Liver (tissue), 3 donors: ENCODE measurements around the gene PIR.

Experiments used
- RAD21 ChIP-seq, 2 donors: IDR thresholded peaks; 2 replicates each; pipeline ENCODE4 v1.6.1; 2016; ENCODE audit warnings: antibody characterized with exemption in 2 of 2, mild to moderate bottlenecking in 2 of 2
- RXRA ChIP-seq, 2 donors: IDR thresholded peaks; 2 replicates each; pipeline ENCODE4 v1.6.1; 2017 to 2018; ENCODE audit warnings: antibody characterized with exemption in 2 of 2, mild to moderate bottlenecking in 1 of 2
- SP1 ChIP-seq: IDR thresholded peaks from 2 replicates; pipeline ENCODE4 v1.6.1; 2018; ENCODE audit warnings: antibody characterized with exemption, mild to moderate bottlenecking
- TF ChIP-seq, protein P1 (sequence below): IDR thresholded peaks from 2 replicates; pipeline ENCODE4 v1.6.1; 2016; ENCODE audit warnings: antibody characterized with exemption
- TF ChIP-seq, protein P2 (sequence below): fragments of 150-350 bp; IDR thresholded peaks from 2 replicates; pipeline ENCODE4 v1.5.1; 2017; ENCODE audit warnings: improper control_type of control experiment, low read depth, low read length; ENCODE audit not compliant: missing input control
- donor health status: healthy.
- donor health status: healthy.

DNA sequence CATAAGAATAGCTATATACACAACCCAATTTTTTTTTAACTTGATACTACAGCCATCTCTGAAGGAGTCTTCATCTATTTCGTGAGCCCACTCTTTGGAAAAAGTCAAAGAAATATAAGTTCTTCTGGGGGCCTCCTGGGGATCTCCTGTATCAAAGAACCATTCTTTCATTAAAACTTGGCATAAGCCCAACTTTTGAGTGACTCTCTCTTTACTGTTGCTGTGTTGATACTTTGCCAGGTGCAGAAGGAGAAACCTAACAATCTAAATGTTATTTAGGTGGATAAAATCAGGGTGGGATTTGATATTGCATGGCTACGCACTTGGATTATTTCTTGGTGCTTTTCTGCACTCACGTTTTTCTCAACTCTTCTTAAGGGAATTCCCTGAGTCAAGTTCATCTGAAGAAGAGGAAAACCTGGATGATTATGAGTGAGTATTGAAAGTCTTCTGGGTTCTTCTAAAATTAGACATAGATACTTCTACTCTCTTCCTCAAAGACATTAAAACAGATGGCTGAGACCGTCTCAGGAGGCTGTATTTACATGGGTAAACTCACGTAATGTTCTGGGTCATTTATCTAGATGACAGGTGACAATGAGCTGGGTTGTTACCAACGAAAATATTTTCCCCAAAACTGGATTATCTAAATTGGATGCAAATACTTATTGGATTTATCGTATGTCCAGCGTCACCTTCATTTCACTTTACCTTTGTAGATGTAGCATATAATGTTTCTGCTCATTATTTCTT lies 32.7 kb upstream of the PIR start:
- TF ChIP-seq SP1 (no peak), RXRA (IDR thresholded peaks at IDR 0.05) (no peak), RAD21 (IDR thresholded peaks at IDR 0.05) (no peak)
- TF ChIP-seq, protein P1, sequence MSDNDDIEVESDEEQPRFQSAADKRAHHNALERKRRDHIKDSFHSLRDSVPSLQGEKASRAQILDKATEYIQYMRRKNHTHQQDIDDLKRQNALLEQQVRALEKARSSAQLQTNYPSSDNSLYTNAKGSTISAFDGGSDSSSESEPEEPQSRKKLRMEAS: no peak
- TF ChIP-seq, protein P2, sequence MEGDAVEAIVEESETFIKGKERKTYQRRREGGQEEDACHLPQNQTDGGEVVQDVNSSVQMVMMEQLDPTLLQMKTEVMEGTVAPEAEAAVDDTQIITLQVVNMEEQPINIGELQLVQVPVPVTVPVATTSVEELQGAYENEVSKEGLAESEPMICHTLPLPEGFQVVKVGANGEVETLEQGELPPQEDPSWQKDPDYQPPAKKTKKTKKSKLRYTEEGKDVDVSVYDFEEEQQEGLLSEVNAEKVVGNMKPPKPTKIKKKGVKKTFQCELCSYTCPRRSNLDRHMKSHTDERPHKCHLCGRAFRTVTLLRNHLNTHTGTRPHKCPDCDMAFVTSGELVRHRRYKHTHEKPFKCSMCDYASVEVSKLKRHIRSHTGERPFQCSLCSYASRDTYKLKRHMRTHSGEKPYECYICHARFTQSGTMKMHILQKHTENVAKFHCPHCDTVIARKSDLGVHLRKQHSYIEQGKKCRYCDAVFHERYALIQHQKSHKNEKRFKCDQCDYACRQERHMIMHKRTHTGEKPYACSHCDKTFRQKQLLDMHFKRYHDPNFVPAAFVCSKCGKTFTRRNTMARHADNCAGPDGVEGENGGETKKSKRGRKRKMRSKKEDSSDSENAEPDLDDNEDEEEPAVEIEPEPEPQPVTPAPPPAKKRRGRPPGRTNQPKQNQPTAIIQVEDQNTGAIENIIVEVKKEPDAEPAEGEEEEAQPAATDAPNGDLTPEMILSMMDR: no peak
